HepG2 (cell line): Measurements from ENCODE around the gene NRL. TPM values are rescaled to one million over a fixed set of nuclear protein-coding genes. Genes with fewer than 3 reads are reported as not detected.

ENCODE experiments used
- BRCA1 ChIP-seq: sonication (generic); formaldehyde crosslinking; IDR thresholded peaks from 2 replicates; pipeline ENCODE4 v1.4.0; 2020; ENCODE audit warnings: missing genetic modification reagents
- IKZF1 ChIP-seq: fragments of 450-650 bp; IDR thresholded peaks from 2 replicates; pipeline ENCODE4 v1.7.1; 2016
- KLF16 ChIP-seq, 2 experiments: sonication (generic) in 1 of 2; formaldehyde crosslinking in 1 of 2; IDR thresholded peaks; 2 replicates each; pipeline versions ENCODE4 v1.6.1 to v1.8.0; 2016 to 2023; ENCODE audit warnings: missing genetic modification reagents in 2 of 2, missing compliant biosample characterization in 1 of 2
- MIXL1 ChIP-seq: IDR thresholded peaks from 2 replicates; pipeline ENCODE4 v1.6.1; 2016
- NFYC ChIP-seq: IDR thresholded peaks from 2 replicates; pipeline ENCODE4 v1.6.1; 2016; ENCODE audit warnings: missing genetic modification reagents, missing compliant biosample characterization
- NR1H2 ChIP-seq: sonication (generic); formaldehyde crosslinking; IDR thresholded peaks from 2 replicates; pipeline ENCODE4 v1.8.1; 2022; ENCODE audit warnings: low read depth, missing genetic modification reagents, borderline replicate concordance
- TCF12 ChIP-seq, 2 experiments: fragments of 450-650 bp in 1 of 2; sonication (generic) in 1 of 2; formaldehyde crosslinking in 1 of 2; IDR thresholded peaks; 2 replicates each; pipeline versions ENCODE4 v1.6.1 to v1.8.0; 2017 to 2022; ENCODE audit warnings: antibody characterized with exemption in 1 of 2, mild to moderate bottlenecking in 1 of 2, missing genetic modification reagents in 1 of 2, moderate library complexity in 1 of 2
- ZFP82 ChIP-seq: sonication (generic); formaldehyde crosslinking; IDR thresholded peaks from 2 replicates; pipeline ENCODE4 v1.5.1; 2020; ENCODE audit warnings: mild to moderate bottlenecking, missing genetic modification reagents, borderline replicate concordance
- ZNF546 ChIP-seq: sonication (generic); formaldehyde crosslinking; conservative IDR thresholded peaks from 2 replicates; pipeline ENCODE4 v1.8.1; 2023; ENCODE audit warnings: mild to moderate bottlenecking, missing genetic modification reagents
- ZNF850 ChIP-seq: sonication (generic); formaldehyde crosslinking; conservative IDR thresholded peaks from 2 replicates; pipeline ENCODE4 v1.9.0; 2021; ENCODE audit warnings: mild to moderate bottlenecking, missing genetic modification reagents
- polyA plus RNA-seq, 8 experiments: library from polyadenylated mRNA; depleted of rRNA in 3 of 8; stranded (reverse) in 7 of 8; unstranded in 1 of 8; fragments of >200 nt; fragmentation: Illumina TruSeq in 4 of 8; extraction: Trizol in 4 of 8; gene quantifications; 2 replicates each; pipeline versions ENCODE4 v1.2.1 to v1.2.3, GENCODE V29; 2011 to 2016; ENCODE audit warnings: low read depth in 4 of 8, missing spikeins in 1 of 8, mixed read lengths in 1 of 8; ENCODE audit not compliant: insufficient read depth in 1 of 8
- total RNA-seq, 5 experiments: library from RNA; depleted of rRNA; stranded (reverse); fragments of >200 nt; fragmentation: Illumina TruSeq; extraction: Trizol; gene quantifications; 2 replicates each; pipeline ENCODE4 v1.2.3, GENCODE V29; 2016; ENCODE audit warnings: low read depth in 1 of 5
- TF ChIP-seq, protein P1 (sequence below): sonication (generic); formaldehyde crosslinking; IDR thresholded peaks from 2 replicates; pipeline ENCODE4 v1.5.0; 2020; ENCODE audit warnings: mild to moderate bottlenecking, missing genetic modification reagents
- TF ChIP-seq, protein P2 (sequence below): sonication (generic); formaldehyde crosslinking; IDR thresholded peaks from 2 replicates; pipeline ENCODE4 v1.8.0; 2022; ENCODE audit warnings: missing genetic modification reagents, mild to moderate bottlenecking, borderline replicate concordance
- TF ChIP-seq, protein P3 (sequence below): sonication (generic); formaldehyde crosslinking; IDR thresholded peaks from 2 replicates; pipeline ENCODE4 v1.5.0; 2020; ENCODE audit warnings: mild to moderate bottlenecking, missing genetic modification reagents, borderline replicate concordance
- TF ChIP-seq, protein P4 (sequence below): sonication (generic); formaldehyde crosslinking; IDR thresholded peaks from 2 replicates; pipeline ENCODE4 v1.8.0; 2022; ENCODE audit warnings: missing genetic modification reagents, mild to moderate bottlenecking, moderate library complexity, borderline replicate concordance
- TF ChIP-seq, protein P5 (sequence below): sonication (generic); formaldehyde crosslinking; IDR thresholded peaks from 2 replicates; pipeline ENCODE4 v1.5.1; 2020; ENCODE audit warnings: mild to moderate bottlenecking, missing genetic modification reagents, borderline replicate concordance

The NRL gene
- total and polyA plus RNA-seq, 2 of the 13 experiments (the other 11 are each of a cell fraction or from before 2014, with no cell fraction given), result 2.5 to 4.7 TPM

DNA sequence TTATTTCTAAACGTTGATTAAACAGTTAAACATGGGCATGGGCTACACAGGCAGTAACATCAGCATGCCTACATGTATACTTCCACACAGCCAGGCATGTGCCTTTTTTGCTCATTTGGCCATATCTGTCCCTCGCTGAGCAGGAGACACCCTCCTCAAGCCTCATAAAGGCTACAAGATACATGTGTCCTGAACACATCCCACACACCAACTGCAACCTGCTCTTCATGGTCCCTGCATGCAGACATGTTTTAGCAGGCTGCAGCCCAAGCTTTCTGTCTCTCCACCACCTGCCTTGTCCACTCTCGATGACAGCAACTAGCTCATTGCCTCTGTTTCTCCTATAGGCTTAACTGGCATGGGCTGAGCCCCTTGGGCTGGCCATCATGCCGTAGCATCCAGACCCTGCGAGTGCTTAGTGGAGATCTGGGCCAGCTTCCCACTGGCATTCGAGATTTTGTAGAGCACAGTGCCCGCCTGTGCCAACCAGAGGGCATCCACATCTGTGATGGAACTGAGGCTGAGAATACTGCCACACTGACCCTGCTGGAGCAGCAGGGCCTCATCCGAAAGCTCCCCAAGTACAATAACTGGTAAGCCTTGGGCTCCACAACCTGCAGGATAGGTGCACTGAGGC is 18.1 kb downstream of the NRL start (continued):
- TF ChIP-seq, protein P1, sequence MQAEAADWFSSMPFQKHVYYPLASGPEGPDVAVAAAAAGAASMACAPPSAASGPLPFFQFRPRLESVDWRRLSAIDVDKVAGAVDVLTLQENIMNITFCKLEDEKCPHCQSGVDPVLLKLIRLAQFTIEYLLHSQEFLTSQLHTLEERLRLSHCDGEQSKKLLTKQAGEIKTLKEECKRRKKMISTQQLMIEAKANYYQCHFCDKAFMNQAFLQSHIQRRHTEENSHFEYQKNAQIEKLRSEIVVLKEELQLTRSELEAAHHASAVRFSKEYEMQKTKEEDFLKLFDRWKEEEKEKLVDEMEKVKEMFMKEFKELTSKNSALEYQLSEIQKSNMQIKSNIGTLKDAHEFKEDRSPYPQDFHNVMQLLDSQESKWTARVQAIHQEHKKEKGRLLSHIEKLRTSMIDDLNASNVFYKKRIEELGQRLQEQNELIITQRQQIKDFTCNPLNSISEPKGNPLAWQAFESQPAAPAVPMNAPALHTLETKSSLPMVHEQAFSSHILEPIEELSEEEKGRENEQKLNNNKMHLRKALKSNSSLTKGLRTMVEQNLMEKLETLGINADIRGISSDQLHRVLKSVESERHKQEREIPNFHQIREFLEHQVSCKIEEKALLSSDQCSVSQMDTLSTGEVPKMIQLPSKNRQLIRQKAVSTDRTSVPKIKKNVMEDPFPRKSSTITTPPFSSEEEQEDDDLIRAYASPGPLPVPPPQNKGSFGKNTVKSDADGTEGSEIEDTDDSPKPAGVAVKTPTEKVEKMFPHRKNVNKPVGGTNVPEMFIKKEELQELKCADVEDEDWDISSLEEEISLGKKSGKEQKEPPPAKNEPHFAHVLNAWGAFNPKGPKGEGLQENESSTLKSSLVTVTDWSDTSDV (CRISPR knock-in tag), result no peak
- TF ChIP-seq, protein P2, sequence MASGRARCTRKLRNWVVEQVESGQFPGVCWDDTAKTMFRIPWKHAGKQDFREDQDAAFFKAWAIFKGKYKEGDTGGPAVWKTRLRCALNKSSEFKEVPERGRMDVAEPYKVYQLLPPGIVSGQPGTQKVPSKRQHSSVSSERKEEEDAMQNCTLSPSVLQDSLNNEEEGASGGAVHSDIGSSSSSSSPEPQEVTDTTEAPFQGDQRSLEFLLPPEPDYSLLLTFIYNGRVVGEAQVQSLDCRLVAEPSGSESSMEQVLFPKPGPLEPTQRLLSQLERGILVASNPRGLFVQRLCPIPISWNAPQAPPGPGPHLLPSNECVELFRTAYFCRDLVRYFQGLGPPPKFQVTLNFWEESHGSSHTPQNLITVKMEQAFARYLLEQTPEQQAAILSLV, result peak; percentile 78; the same call in 1 of the 2 replicates
- TF ChIP-seq IKZF1 (no peak), MIXL1 (no peak), ZFP82 (no peak), ZNF546 (CRISPR knock-in tag) (no peak), TCF12 (IDR thresholded peaks at IDR 0.05) (no peak), TCF12 (CRISPR knock-in tag; IDR thresholded peaks at IDR 0.05) (no peak), KLF16 (CRISPR knock-in tag; IDR thresholded peaks at IDR 0.05) (no peak), ZNF850 (CRISPR knock-in tag) (no peak), NR1H2 (CRISPR knock-in tag) (no peak), NFYC (CRISPR knock-in tag) (no peak), BRCA1 (no peak)
- TF ChIP-seq, protein P3, sequence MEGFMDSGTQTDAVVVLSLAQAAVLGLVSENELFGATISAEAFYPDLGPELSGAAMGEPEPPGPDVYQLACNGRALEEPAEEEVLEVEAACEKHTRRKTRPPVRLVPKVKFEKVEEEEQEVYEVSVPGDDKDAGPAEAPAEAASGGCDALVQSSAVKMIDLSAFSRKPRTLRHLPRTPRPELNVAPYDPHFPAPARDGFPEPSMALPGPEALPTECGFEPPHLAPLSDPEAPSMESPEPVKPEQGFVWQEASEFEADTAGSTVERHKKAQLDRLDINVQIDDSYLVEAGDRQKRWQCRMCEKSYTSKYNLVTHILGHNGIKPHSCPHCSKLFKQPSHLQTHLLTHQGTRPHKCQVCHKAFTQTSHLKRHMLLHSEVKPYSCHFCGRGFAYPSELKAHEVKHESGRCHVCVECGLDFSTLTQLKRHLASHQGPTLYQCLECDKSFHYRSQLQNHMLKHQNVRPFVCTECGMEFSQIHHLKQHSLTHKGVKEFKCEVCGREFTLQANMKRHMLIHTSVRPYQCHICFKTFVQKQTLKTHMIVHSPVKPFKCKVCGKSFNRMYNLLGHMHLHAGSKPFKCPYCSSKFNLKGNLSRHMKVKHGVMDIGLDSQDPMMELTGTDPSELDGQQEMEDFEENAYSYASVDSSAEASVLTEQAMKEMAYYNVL, result no peak
- TF ChIP-seq, protein P4, sequence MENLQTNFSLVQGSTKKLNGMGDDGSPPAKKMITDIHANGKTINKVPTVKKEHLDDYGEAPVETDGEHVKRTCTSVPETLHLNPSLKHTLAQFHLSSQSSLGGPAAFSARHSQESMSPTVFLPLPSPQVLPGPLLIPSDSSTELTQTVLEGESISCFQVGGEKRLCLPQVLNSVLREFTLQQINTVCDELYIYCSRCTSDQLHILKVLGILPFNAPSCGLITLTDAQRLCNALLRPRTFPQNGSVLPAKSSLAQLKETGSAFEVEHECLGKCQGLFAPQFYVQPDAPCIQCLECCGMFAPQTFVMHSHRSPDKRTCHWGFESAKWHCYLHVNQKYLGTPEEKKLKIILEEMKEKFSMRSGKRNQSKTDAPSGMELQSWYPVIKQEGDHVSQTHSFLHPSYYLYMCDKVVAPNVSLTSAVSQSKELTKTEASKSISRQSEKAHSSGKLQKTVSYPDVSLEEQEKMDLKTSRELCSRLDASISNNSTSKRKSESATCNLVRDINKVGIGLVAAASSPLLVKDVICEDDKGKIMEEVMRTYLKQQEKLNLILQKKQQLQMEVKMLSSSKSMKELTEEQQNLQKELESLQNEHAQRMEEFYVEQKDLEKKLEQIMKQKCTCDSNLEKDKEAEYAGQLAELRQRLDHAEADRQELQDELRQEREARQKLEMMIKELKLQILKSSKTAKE, result no peak
- TF ChIP-seq, protein P5, sequence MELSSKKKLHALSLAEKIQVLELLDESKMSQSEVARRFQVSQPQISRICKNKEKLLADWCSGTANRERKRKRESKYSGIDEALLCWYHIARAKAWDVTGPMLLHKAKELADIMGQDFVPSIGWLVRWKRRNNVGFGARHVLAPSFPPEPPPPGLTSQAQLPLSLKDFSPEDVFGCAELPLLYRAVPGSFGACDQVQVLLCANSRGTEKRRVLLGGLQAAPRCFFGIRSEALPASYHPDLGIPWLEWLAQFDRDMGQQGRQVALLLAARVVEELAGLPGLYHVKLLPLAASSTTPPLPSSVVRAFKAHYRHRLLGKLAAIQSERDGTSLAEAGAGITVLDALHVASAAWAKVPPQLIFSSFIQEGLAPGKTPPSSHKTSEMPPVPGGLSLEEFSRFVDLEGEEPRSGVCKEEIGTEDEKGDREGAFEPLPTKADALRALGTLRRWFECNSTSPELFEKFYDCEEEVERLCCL, result 0 out of 2 replicates have a peak, but pooled peaks have one; percentile 85
